K562 (cell line): ENCODE data around the gene YAF2. TPM values are rescaled to one million over a fixed set of nuclear protein-coding genes. Genes with fewer than 3 reads are reported as not detected.
A peak's percentile ranks its signal among the peaks of the same experiment; 100 is the strongest.

Source experiments
- CEBPG ChIP-seq, 3 experiments: fragments of 200-800 bp in 1 of 3; sonication (Bioruptor generic) in 1 of 3; sonication (generic) in 1 of 3; formaldehyde crosslinking in 1 of 3; IDR thresholded peaks in 2 of 3; conservative IDR thresholded peaks in 1 of 3; 2 replicates each; pipeline versions ENCODE4 v1.6.1 to v1.8.0; 2016 to 2022; ENCODE audit warnings: missing compliant biosample characterization in 2 of 3, missing genetic modification characterization in 2 of 3, mild to moderate bottlenecking in 1 of 3, missing genetic modification reagents in 1 of 3
- MEIS2 ChIP-seq: fragments of 450-650 bp; IDR thresholded peaks from 2 replicates; pipeline ENCODE4 v1.6.1; 2014; ENCODE audit warnings: mild to moderate bottlenecking; ENCODE audit not compliant: partially characterized antibody
- NCOA1 ChIP-seq: fragments of 450-650 bp; IDR thresholded peaks from 2 replicates; pipeline ENCODE4 v1.6.1; 2016; ENCODE audit warnings: low read depth
- NFIX ChIP-seq: fragments of 250-450 bp; sonication (Bioruptor Pico); IDR thresholded peaks from 2 replicates; pipeline ENCODE4 v1.4.0; 2020; ENCODE audit warnings: low read depth, mild to moderate bottlenecking, moderate library complexity
- U2AF1 ChIP-seq: fragments of 200-400 bp; formaldehyde crosslinking; optimal IDR thresholded peaks from 2 replicates; pipeline ENCODE3; 2017; ENCODE audit warnings: mild to moderate bottlenecking, low read depth, low read length, moderate library complexity
- polyA plus RNA-seq, 8 experiments: library from polyadenylated mRNA; depleted of rRNA in 4 of 8; stranded (reverse) in 5 of 8; unstranded in 3 of 8; fragments of >200 nt; fragmentation: Nextera tagmentation in 2 of 8; fragmentation: Illumina TruSeq in 1 of 8; extraction: Ambion mirVana in 2 of 8; extraction: Trizol in 1 of 8; gene quantifications; 2 replicates each; pipeline versions ENCODE4 v1.2.1 to v1.2.3, GENCODE V29; 2011 to 2014; ENCODE audit warnings: inconsistent platforms in 1 of 8, missing spikeins in 1 of 8
- total RNA-seq, 7 experiments: library from RNA; depleted of rRNA in 6 of 7; stranded (reverse); fragments of >200 nt in 6 of 7; fragmentation: Illumina TruSeq in 2 of 7; extraction: Trizol in 2 of 7; gene quantifications; 2 replicates each; pipeline versions ENCODE4 v1.2.1 to v1.2.3, GENCODE V29; 2011 to 2021; ENCODE audit warnings: low replicate concordance in 1 of 7
- TF ChIP-seq, protein P1 (sequence below): sonication (generic); formaldehyde crosslinking; IDR thresholded peaks from 2 replicates; pipeline ENCODE4 v1.8.0; 2022; ENCODE audit warnings: mild to moderate bottlenecking, missing genetic modification reagents, borderline replicate concordance
- TF ChIP-seq, protein P2 (sequence below): sonication (generic); formaldehyde crosslinking; IDR thresholded peaks from 2 replicates; pipeline ENCODE4 v1.8.0; 2022; ENCODE audit warnings: mild to moderate bottlenecking, missing genetic modification reagents
- TF ChIP-seq, protein P3 (sequence below): sonication (generic); formaldehyde crosslinking; IDR thresholded peaks from 2 replicates; pipeline ENCODE4 v1.8.0; 2022; ENCODE audit warnings: mild to moderate bottlenecking, missing genetic modification reagents
- TF ChIP-seq, protein P4 (sequence below): fragments of 450-650 bp; formaldehyde crosslinking; IDR thresholded peaks from 2 replicates; pipeline ENCODE4 v1.4.0; 2020; ENCODE audit warnings: mild to moderate bottlenecking, moderate library complexity

Gene YAF2
- total and polyA plus RNA-seq, 9 of the 15 experiments (the other 6 are each of a cell fraction or from before 2014, with no cell fraction given) = 10.6 to 26.4 (median 21.3) TPM

DNA sequence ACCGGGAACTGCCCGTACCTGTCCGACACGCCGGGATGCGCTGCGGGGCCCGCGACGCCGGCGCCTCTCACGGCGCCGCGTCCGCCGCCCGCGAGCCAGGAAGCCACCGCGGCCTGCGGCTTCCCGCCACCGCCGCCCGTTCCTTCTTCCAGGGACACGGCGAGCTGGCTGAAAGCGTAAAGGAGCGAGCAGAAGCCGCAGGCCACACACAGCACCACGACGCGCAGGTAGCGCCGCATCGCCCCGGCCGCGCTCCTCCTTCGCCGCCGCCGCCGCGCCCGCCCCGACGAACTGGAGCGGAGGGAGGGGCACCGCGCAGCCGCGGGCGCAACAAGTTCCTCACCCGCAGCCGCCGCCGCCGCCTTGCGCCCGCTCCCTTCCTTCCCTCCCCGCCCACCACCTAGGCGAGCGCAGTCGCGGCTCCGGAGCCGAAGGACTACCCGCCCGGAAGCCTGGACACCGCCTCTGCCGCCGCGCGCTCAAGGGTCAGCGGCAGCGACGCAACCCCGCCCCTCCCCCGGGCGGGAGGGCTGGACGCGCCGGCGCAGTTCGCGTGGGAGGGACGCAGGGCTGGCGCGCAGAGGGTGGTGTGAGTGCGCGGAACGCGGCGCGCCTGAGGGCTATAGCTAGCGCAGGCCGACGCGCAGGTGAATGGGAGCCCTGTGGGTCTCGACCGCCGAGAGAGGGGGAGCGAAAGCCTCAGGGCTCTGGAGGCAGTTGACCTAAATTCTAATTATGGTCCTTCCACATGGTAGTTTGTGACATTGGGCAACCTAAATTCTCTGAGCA is 93.4 kb downstream of the YAF2 start, which contains the start of gene GXYLT1 (continued):
- TF ChIP-seq, protein P1, sequence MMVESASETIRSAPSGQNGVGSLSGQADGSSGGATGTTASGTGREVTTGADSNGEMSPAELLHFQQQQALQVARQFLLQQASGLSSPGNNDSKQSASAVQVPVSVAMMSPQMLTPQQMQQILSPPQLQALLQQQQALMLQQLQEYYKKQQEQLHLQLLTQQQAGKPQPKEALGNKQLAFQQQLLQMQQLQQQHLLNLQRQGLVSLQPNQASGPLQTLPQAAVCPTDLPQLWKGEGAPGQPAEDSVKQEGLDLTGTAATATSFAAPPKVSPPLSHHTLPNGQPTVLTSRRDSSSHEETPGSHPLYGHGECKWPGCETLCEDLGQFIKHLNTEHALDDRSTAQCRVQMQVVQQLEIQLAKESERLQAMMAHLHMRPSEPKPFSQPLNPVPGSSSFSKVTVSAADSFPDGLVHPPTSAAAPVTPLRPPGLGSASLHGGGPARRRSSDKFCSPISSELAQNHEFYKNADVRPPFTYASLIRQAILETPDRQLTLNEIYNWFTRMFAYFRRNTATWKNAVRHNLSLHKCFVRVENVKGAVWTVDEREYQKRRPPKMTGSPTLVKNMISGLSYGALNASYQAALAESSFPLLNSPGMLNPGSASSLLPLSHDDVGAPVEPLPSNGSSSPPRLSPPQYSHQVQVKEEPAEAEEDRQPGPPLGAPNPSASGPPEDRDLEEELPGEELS (CRISPR knock-in tag) = no peak; the same call in 1 of the 2 replicates
- TF ChIP-seq CEBPG (CRISPR knock-in tag; IDR thresholded peaks at IDR 0.05) = 0 out of 2 replicates have a peak, but pooled peaks have one; percentile 27
- TF ChIP-seq CEBPG (tag; conservative IDR thresholded peaks at IDR 0.05 in 1 of 2, IDR thresholded peaks at IDR 0.05 in 1 of 2) = peak in 1 of 2 experiments; percentile 46; a peak in 1 of 4 replicates
- no peak for TF ChIP-seq NFIX (CRISPR knock-in tag)
- TF ChIP-seq NCOA1 = no peak
- TF ChIP-seq, protein P2, sequence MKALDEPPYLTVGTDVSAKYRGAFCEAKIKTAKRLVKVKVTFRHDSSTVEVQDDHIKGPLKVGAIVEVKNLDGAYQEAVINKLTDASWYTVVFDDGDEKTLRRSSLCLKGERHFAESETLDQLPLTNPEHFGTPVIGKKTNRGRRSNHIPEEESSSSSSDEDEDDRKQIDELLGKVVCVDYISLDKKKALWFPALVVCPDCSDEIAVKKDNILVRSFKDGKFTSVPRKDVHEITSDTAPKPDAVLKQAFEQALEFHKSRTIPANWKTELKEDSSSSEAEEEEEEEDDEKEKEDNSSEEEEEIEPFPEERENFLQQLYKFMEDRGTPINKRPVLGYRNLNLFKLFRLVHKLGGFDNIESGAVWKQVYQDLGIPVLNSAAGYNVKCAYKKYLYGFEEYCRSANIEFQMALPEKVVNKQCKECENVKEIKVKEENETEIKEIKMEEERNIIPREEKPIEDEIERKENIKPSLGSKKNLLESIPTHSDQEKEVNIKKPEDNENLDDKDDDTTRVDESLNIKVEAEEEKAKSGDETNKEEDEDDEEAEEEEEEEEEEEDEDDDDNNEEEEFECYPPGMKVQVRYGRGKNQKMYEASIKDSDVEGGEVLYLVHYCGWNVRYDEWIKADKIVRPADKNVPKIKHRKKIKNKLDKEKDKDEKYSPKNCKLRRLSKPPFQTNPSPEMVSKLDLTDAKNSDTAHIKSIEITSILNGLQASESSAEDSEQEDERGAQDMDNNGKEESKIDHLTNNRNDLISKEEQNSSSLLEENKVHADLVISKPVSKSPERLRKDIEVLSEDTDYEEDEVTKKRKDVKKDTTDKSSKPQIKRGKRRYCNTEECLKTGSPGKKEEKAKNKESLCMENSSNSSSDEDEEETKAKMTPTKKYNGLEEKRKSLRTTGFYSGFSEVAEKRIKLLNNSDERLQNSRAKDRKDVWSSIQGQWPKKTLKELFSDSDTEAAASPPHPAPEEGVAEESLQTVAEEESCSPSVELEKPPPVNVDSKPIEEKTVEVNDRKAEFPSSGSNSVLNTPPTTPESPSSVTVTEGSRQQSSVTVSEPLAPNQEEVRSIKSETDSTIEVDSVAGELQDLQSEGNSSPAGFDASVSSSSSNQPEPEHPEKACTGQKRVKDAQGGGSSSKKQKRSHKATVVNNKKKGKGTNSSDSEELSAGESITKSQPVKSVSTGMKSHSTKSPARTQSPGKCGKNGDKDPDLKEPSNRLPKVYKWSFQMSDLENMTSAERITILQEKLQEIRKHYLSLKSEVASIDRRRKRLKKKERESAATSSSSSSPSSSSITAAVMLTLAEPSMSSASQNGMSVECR (CRISPR knock-in tag) = peak; percentile 82
- peak; percentile 77 for TF ChIP-seq MEIS2
- no peak for TF ChIP-seq U2AF1
- TF ChIP-seq, protein P3, sequence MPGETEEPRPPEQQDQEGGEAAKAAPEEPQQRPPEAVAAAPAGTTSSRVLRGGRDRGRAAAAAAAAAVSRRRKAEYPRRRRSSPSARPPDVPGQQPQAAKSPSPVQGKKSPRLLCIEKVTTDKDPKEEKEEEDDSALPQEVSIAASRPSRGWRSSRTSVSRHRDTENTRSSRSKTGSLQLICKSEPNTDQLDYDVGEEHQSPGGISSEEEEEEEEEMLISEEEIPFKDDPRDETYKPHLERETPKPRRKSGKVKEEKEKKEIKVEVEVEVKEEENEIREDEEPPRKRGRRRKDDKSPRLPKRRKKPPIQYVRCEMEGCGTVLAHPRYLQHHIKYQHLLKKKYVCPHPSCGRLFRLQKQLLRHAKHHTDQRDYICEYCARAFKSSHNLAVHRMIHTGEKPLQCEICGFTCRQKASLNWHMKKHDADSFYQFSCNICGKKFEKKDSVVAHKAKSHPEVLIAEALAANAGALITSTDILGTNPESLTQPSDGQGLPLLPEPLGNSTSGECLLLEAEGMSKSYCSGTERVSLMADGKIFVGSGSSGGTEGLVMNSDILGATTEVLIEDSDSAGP (CRISPR knock-in tag) = no peak
- TF ChIP-seq, protein P4, sequence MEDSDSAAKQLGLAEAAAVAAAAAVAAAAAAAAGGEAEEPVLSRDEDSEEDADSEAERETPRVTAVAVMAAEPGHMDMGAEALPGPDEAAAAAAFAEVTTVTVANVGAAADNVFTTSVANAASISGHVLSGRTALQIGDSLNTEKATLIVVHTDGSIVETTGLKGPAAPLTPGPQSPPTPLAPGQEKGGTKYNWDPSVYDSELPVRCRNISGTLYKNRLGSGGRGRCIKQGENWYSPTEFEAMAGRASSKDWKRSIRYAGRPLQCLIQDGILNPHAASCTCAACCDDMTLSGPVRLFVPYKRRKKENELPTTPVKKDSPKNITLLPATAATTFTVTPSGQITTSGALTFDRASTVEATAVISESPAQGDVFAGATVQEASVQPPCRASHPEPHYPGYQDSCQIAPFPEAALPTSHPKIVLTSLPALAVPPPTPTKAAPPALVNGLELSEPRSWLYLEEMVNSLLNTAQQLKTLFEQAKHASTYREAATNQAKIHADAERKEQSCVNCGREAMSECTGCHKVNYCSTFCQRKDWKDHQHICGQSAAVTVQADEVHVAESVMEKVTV (CRISPR knock-in tag) = no peak
